H1 (cell line): ENCODE results near the gene ADD1. TPM values are rescaled to one million over a fixed set of nuclear protein-coding genes. Genes with fewer than 3 reads are reported as not detected.

Experiments used
- ASH2L ChIP-seq: fragments of 200-600, 300-600 bp; sonication (generic); IDR thresholded peaks from one replicate; pipeline ENCODE4 v1.7.1; 2017; ENCODE audit warnings: low read length
- NRF1 ChIP-seq: IDR thresholded peaks from 2 replicates; pipeline ENCODE4 v1.6.1; 2011; ENCODE audit warnings: mild to moderate bottlenecking, low read depth, low read length, improper control_type of control experiment
- SRF ChIP-seq: IDR thresholded peaks from 2 replicates; pipeline ENCODE4 v1.6.1; 2011; ENCODE audit warnings: mild to moderate bottlenecking, low read depth, low read length, moderate library complexity
- TBP ChIP-seq: IDR thresholded peaks from 2 replicates; pipeline ENCODE4 v1.6.1; 2011; ENCODE audit warnings: low read depth, low read length, improper control_type of control experiment
- polyA plus RNA-seq, 7 experiments: library from polyadenylated mRNA; depleted of rRNA in 3 of 7; stranded (reverse) in 5 of 7; unstranded in 2 of 7; fragments of >200 nt in 5 of 7; fragments of 200-250 nt in 2 of 7; gene quantifications; 1 replicate in 5 of 7; 2 replicates in 1 of 7; 4 replicates in 1 of 7; pipeline versions ENCODE4 v1.2.1 to v1.2.3, GENCODE V29; 2011 to 2013; ENCODE audit warnings: missing spikeins in 2 of 7, mixed read lengths in 2 of 7
- total RNA-seq: library from RNA; stranded (reverse); fragmentation: NEBNext Ultra II Directional; extraction: Animal tissue kit (Norgen Biotek cat#: 25700); gene quantifications from 2 replicates; pipeline ENCODE4 v1.2.1, GENCODE V29; 2021

Gene ADD1
- total and polyA plus RNA-seq, 2 of the 8 experiments (the other 6 are each of a cell fraction or from before 2014, with no cell fraction given) = 113 to 143 TPM

GRCh38 chr4:2932951-2933565 is 89.4 kb downstream of the ADD1 start (continued):
- TF ChIP-seq SRF (no peak), TBP (no peak), ASH2L (no peak), NRF1 (no peak)
- TF ChIP-seq, all 59 proteins: peak for 0
